Measurements from ENCODE around the gene APCDD1. TPM values are rescaled to one million over a fixed set of nuclear protein-coding genes. Genes with fewer than 3 reads are reported as not detected.
A peak's percentile ranks its signal among the peaks of the same experiment; 100 is the strongest.

APCDD1 gene
- total RNA-seq, 3 donors from 2014 or later = 0.21 TPM; not detected in 2

GRCh38 chr18:10444314-10445006, 10.0 kb upstream of the APCDD1 start:
- no peaks in the 10 kb centered on the region for H3K9me3 Mint-ChIP-seq
- no peaks in the 10 kb centered on the region for H3K4me1 Mint-ChIP-seq (ENCODE audit: low read depth)
- peaks cover 9% of the 10 kb centered on the region for H3K27me3 Mint-ChIP-seq (ENCODE audit: low read depth)
- no peaks in the 10 kb centered on the region for H3K36me3 Mint-ChIP-seq (ENCODE audit: insufficient read depth)
- DNase-seq (no peak), ATAC-seq (no peak)
- H3K4me3 Mint-ChIP-seq = no peak overlapping the region

GRCh38 chr18:10449396-10449795, 5.0 kb upstream of the APCDD1 start:
- Mint-ChIP-seq H3K4me1 (ENCODE audit: low read depth) (no peaks in the 10 kb centered on the region), H3K27me3 (ENCODE audit: low read depth) (peaks cover 27% of the 10 kb centered on the region), H3K4me3 (no peak overlapping the region), H3K36me3 (ENCODE audit: insufficient read depth) (no peaks in the 10 kb centered on the region), H3K9me3 (no peaks in the 10 kb centered on the region)
- ATAC-seq (no peak), DNase-seq (no peak)

- H3K4me3 Mint-ChIP-seq = no peak overlapping the region
- DNase-seq (no peak), ATAC-seq (no peak)
- peaks cover 36% of the 10 kb centered on the region for H3K27me3 Mint-ChIP-seq (ENCODE audit: low read depth)
- no peaks in the 10 kb centered on the region for H3K9me3 Mint-ChIP-seq
- H3K4me1 Mint-ChIP-seq (ENCODE audit: low read depth) = peaks cover 2% of the 10 kb centered on the region
- H3K36me3 Mint-ChIP-seq (ENCODE audit: insufficient read depth) = no peaks in the 10 kb centered on the region
These were observed 3.4 kb upstream of the APCDD1 start for GRCh38 chr18:10450986-10451385.

GRCh38 chr18:10453261-10453805, 1.1 kb upstream of the APCDD1 start:
- no peak overlapping the region for H3K4me3 Mint-ChIP-seq

GRCh38 chr18:10454681-10455557, 484 bp downstream of the APCDD1 start:
- H3K36me3 Mint-ChIP-seq (ENCODE audit: insufficient read depth) = no peaks in the 10 kb centered on the region
- peaks cover 2% of the 10 kb centered on the region for H3K4me1 Mint-ChIP-seq (ENCODE audit: low read depth)
- peak overlapping the region; percentile 25 for H3K4me3 Mint-ChIP-seq
- H3K27me3 Mint-ChIP-seq (ENCODE audit: low read depth) = peaks cover 50% of the 10 kb centered on the region
- no peaks in the 10 kb centered on the region for H3K9me3 Mint-ChIP-seq
- no peak for DNase-seq
- ATAC-seq = peak; percentile 18 to 48

More at GRCh38 chr18:10453261-10453805, 1.1 kb upstream of the APCDD1 start:
- H3K36me3 Mint-ChIP-seq (ENCODE audit: insufficient read depth) = no peaks in the 10 kb centered on the region
- ATAC-seq (no peak), DNase-seq (no peak)
- H3K4me1 Mint-ChIP-seq (ENCODE audit: low read depth) = peaks cover 2% of the 10 kb centered on the region
- H3K9me3 Mint-ChIP-seq = no peaks in the 10 kb centered on the region
- H3K27me3 Mint-ChIP-seq (ENCODE audit: low read depth) = peaks cover 50% of the 10 kb centered on the region

GRCh38 chr18:10455726-10456453, 1.5 kb downstream of the APCDD1 start:
- ATAC-seq (no peak), DNase-seq (no peak)
- Mint-ChIP-seq H3K36me3 (ENCODE audit: insufficient read depth) (no peaks in the 10 kb centered on the region), H3K4me1 (ENCODE audit: low read depth) (peaks cover 2% of the 10 kb centered on the region), H3K27me3 (ENCODE audit: low read depth) (peaks cover 50% of the 10 kb centered on the region), H3K9me3 (no peaks in the 10 kb centered on the region), H3K4me3 (peak overlapping the region; percentile 24)

GRCh38 chr18:10456718-10457117, 2.3 kb downstream of the APCDD1 start:
- ATAC-seq = no peak
- peaks cover 50% of the 10 kb centered on the region for H3K27me3 Mint-ChIP-seq (ENCODE audit: low read depth)
- H3K36me3 Mint-ChIP-seq (ENCODE audit: insufficient read depth) = no peaks in the 10 kb centered on the region
- H3K4me3 Mint-ChIP-seq = no peak overlapping the region
- no peak for DNase-seq
- H3K9me3 Mint-ChIP-seq = no peaks in the 10 kb centered on the region
- peaks cover 2% of the 10 kb centered on the region for H3K4me1 Mint-ChIP-seq (ENCODE audit: low read depth)

- no peaks in the 10 kb centered on the region for H3K9me3 Mint-ChIP-seq
- DNase-seq (no peak), ATAC-seq (no peak)
- H3K4me3 Mint-ChIP-seq = no peak overlapping the region
- H3K36me3 Mint-ChIP-seq (ENCODE audit: insufficient read depth) = no peaks in the 10 kb centered on the region
- H3K4me1 Mint-ChIP-seq (ENCODE audit: low read depth) = peaks cover 2% of the 10 kb centered on the region
- peaks cover 45% of the 10 kb centered on the region for H3K27me3 Mint-ChIP-seq (ENCODE audit: low read depth)
These were observed 2.7 kb downstream of the APCDD1 start for GRCh38 chr18:10457128-10457527.

- Mint-ChIP-seq H3K36me3 (ENCODE audit: insufficient read depth) (no peaks in the 10 kb centered on the region), H3K4me3 (no peak overlapping the region), H3K4me1 (ENCODE audit: low read depth) (peaks cover 2% of the 10 kb centered on the region), H3K27me3 (ENCODE audit: low read depth) (peaks cover 40% of the 10 kb centered on the region), H3K9me3 (peaks cover 3% of the 10 kb centered on the region)
- no peak for ATAC-seq
- DNase-seq = no peak
These were observed 3.3 kb downstream of the APCDD1 start for GRCh38 chr18:10457767-10458166.

- H3K36me3 Mint-ChIP-seq (ENCODE audit: insufficient read depth) = no peaks in the 10 kb centered on the region
- no peak overlapping the region for H3K4me3 Mint-ChIP-seq
- DNase-seq (no peak), ATAC-seq (no peak)
- H3K9me3 Mint-ChIP-seq = peaks cover 4% of the 10 kb centered on the region
- peaks cover 31% of the 10 kb centered on the region for H3K27me3 Mint-ChIP-seq (ENCODE audit: low read depth)
- H3K4me1 Mint-ChIP-seq (ENCODE audit: low read depth) = peaks cover 2% of the 10 kb centered on the region
These were observed 4.3 kb downstream of the APCDD1 start for GRCh38 chr18:10458691-10459090.

- Mint-ChIP-seq H3K4me3 (no peak overlapping the region), H3K4me1 (ENCODE audit: low read depth) (peaks cover 2% of the 10 kb centered on the region), H3K27me3 (ENCODE audit: low read depth) (peaks cover 27% of the 10 kb centered on the region), H3K9me3 (peaks cover 4% of the 10 kb centered on the region), H3K36me3 (ENCODE audit: insufficient read depth) (no peaks in the 10 kb centered on the region)
- ATAC-seq = no peak
- DNase-seq = no peak
These were observed 5.2 kb downstream of the APCDD1 start for GRCh38 chr18:10459587-10459986.

- ATAC-seq = no peak
- peaks cover 4% of the 10 kb centered on the region for H3K9me3 Mint-ChIP-seq
- peaks cover under 1% of the 10 kb centered on the region for H3K4me1 Mint-ChIP-seq (ENCODE audit: low read depth)
- H3K27me3 Mint-ChIP-seq (ENCODE audit: low read depth) = peaks cover 22% of the 10 kb centered on the region
- H3K36me3 Mint-ChIP-seq (ENCODE audit: insufficient read depth) = no peaks in the 10 kb centered on the region
- no peak overlapping the region for H3K4me3 Mint-ChIP-seq
- no peak for DNase-seq
These were observed 6.1 kb downstream of the APCDD1 start for GRCh38 chr18:10460414-10461018.

- Mint-ChIP-seq H3K4me3 (no peak overlapping the region), H3K27me3 (ENCODE audit: low read depth) (peaks cover 8% of the 10 kb centered on the region), H3K4me1 (ENCODE audit: low read depth) (no peaks in the 10 kb centered on the region), H3K9me3 (peaks cover 4% of the 10 kb centered on the region), H3K36me3 (ENCODE audit: insufficient read depth) (no peaks in the 10 kb centered on the region)
- no peak for DNase-seq
- ATAC-seq = no peak
These were observed 7.6 kb downstream of the APCDD1 start for GRCh38 chr18:10461989-10462388.

GRCh38 chr18:10462597-10462996, 8.2 kb downstream of the APCDD1 start:
- H3K36me3 Mint-ChIP-seq (ENCODE audit: insufficient read depth) = no peaks in the 10 kb centered on the region
- no peak overlapping the region for H3K4me3 Mint-ChIP-seq
- peaks cover 4% of the 10 kb centered on the region for H3K9me3 Mint-ChIP-seq
- DNase-seq = no peak
- ATAC-seq = no peak
- H3K4me1 Mint-ChIP-seq (ENCODE audit: low read depth) = no peaks in the 10 kb centered on the region
- peaks cover 2% of the 10 kb centered on the region for H3K27me3 Mint-ChIP-seq (ENCODE audit: low read depth)
